ENCODE measurements around the gene MLPH. TPM values are rescaled to one million over a fixed set of nuclear protein-coding genes. Genes with fewer than 3 reads are reported as not detected.

Gene MLPH
- polyA plus RNA-seq, 3 donors, result not detected

DNA sequence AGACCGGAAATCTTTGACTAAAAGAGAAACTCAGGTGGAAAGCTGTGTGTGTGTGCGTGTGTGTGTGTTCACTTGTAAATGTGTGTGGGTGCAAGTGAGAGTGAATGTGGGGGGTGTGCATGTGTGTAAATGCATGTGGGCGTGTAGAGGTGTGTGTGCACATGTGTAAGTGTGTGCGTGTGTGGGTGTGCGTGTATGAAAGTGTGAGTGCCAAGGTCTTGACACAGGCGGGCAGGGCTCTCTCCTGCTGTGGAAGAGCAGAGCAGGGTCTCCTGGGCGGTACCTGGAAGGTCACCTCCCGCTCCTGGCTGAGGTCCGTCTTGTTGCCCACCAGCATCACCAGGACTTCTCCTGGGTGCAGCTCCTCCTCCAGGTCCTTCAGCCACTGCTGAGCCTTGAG, 89.9 kb downstream of the MLPH start:
- Histone ChIP-seq H3K4me2 (replicated peaks; ENCODE audit: extremely low read depth, low read length, poor library complexity, severe bottlenecking) (no peak overlapping the region), H3K27ac (ENCODE audit: low read depth in 1 of 2, low read length in 2 of 2) (no peak overlapping the region), H3K4me1 (ENCODE audit: control insufficient read depth in 1 of 2, insufficient read depth in 2 of 2, low read length in 2 of 2) (no peaks in the 10 kb centered on the region), H4K20me1 (ENCODE audit: insufficient read depth, low read length) (no peaks in the 10 kb centered on the region), H3K36me3 (replicated peaks in 1 of 2; ENCODE audit: control insufficient read depth in 1 of 2, insufficient read depth in 2 of 2, low read length in 2 of 2) (no peaks in the 10 kb centered on the region), H3K79me2 (ENCODE audit: insufficient read depth, low read length) (no peaks in the 10 kb centered on the region), H2AFZ (ENCODE audit: insufficient read depth, low read depth, low read length, poor library complexity, severe bottlenecking) (no peak overlapping the region), H3K9ac (ENCODE audit: insufficient read depth, low read length, poor library complexity, severe bottlenecking) (no peak overlapping the region), H3K9me3 (replicated peaks in 1 of 2; ENCODE audit: control insufficient read depth in 1 of 2, insufficient read depth in 1 of 2, low read length in 2 of 2) (no peaks in the 10 kb centered on the region), H3K4me3 (replicated peaks in 1 of 3; ENCODE audit: low read depth in 2 of 3, low read length in 3 of 3) (no peak overlapping the region), H3K27me3 (ENCODE audit: control insufficient read depth in 2 of 2, insufficient read depth in 2 of 2, low read length in 2 of 2) (no peaks in the 10 kb centered on the region)
- WGBS (ENCODE audit: insufficient coverage), result 95% methylated on average over 6 of the region's 9 CpGs
- intact Hi-C loops (cut with micrococcal nuclease), result no loop called here
- TF ChIP-seq, protein P1, sequence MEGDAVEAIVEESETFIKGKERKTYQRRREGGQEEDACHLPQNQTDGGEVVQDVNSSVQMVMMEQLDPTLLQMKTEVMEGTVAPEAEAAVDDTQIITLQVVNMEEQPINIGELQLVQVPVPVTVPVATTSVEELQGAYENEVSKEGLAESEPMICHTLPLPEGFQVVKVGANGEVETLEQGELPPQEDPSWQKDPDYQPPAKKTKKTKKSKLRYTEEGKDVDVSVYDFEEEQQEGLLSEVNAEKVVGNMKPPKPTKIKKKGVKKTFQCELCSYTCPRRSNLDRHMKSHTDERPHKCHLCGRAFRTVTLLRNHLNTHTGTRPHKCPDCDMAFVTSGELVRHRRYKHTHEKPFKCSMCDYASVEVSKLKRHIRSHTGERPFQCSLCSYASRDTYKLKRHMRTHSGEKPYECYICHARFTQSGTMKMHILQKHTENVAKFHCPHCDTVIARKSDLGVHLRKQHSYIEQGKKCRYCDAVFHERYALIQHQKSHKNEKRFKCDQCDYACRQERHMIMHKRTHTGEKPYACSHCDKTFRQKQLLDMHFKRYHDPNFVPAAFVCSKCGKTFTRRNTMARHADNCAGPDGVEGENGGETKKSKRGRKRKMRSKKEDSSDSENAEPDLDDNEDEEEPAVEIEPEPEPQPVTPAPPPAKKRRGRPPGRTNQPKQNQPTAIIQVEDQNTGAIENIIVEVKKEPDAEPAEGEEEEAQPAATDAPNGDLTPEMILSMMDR (IDR thresholded peaks at IDR 0.05), result no peak
- Mint-ChIP-seq H3K27me3 (ENCODE audit: low read depth in 3 of 3) (peaks cover 1 to 7% (median 3%) of the 10 kb centered on the region in 3 donors), H3K4me1 (peaks cover 2% of the 10 kb centered on the region), H3K4me3 (no peak overlapping the region), H3K36me3 (no peaks in the 10 kb centered on the region), H3K9me3 (no peaks in the 10 kb centered on the region), H3K27ac (no peak overlapping the region)
- DNase-seq, result no peak

- Mint-ChIP-seq H3K27ac (no peak overlapping the region), H3K9me3 (no peaks in the 10 kb centered on the region), H3K27me3 (ENCODE audit: low read depth in 3 of 3) (peaks cover 0 to 6% (median 3%) of the 10 kb centered on the region in 3 donors), H3K36me3 (no peaks in the 10 kb centered on the region), H3K4me1 (no peaks in the 10 kb centered on the region), H3K4me3 (no peak overlapping the region)
- H3K4me3 ChIP-seq (replicated peaks in 1 of 3; ENCODE audit: low read depth in 2 of 3, low read length in 3 of 3), result no peak overlapping the region
- H3K27me3 ChIP-seq (ENCODE audit: control insufficient read depth in 2 of 2, insufficient read depth in 2 of 2, low read length in 2 of 2), result no peaks in the 10 kb centered on the region
- no peaks in the 10 kb centered on the region for H3K9me3 ChIP-seq (replicated peaks in 1 of 2; ENCODE audit: control insufficient read depth in 1 of 2, insufficient read depth in 1 of 2, low read length in 2 of 2)
- intact Hi-C loops (cut with micrococcal nuclease), result no loop called here
- H2AFZ ChIP-seq (ENCODE audit: insufficient read depth, low read depth, low read length, poor library complexity, severe bottlenecking), result no peak overlapping the region
- H4K20me1 ChIP-seq (ENCODE audit: insufficient read depth, low read length), result no peaks in the 10 kb centered on the region
- H3K79me2 ChIP-seq (ENCODE audit: insufficient read depth, low read length), result no peaks in the 10 kb centered on the region
- H3K9ac ChIP-seq (ENCODE audit: insufficient read depth, low read length, poor library complexity, severe bottlenecking), result no peak overlapping the region
- TF ChIP-seq, protein P1 (IDR thresholded peaks at IDR 0.05), result no peak
- H3K27ac ChIP-seq (ENCODE audit: low read depth in 1 of 2, low read length in 2 of 2), result no peak overlapping the region
- no peaks in the 10 kb centered on the region for H3K4me1 ChIP-seq (ENCODE audit: control insufficient read depth in 1 of 2, insufficient read depth in 2 of 2, low read length in 2 of 2)
- 96% methylated on average over 8 of the region's 10 CpGs for WGBS (ENCODE audit: insufficient coverage)
- DNase-seq, result no peak
- no peaks in the 10 kb centered on the region for H3K36me3 ChIP-seq (replicated peaks in 1 of 2; ENCODE audit: control insufficient read depth in 1 of 2, insufficient read depth in 2 of 2, low read length in 2 of 2)
- H3K4me2 ChIP-seq (replicated peaks; ENCODE audit: extremely low read depth, low read length, poor library complexity, severe bottlenecking), result no peak overlapping the region
Observed at GRCh38 chr2:237577458-237577857, 90.4 kb downstream of the MLPH start.

Measured in CD14-positive monocyte (primary cell).